ENCODE measurements around the gene C9orf152.
A peak's percentile ranks its signal among the peaks of the same experiment; 100 is the strongest.

GRCh38 chr9:110255463-110256379, 47.8 kb upstream of the C9orf152 start:
- no peak for TF ChIP-seq HMGA1 (CRISPR knock-in tag; conservative IDR thresholded peaks at IDR 0.05)
- TF ChIP-seq KAT7 (CRISPR knock-in tag; IDR thresholded peaks at IDR 0.05; ENCODE audit: borderline replicate concordance): no peak; the same call in none of the 2 replicates
- TF ChIP-seq ZSCAN30 (CRISPR knock-in tag; IDR thresholded peaks at IDR 0.05): no peak
- TF ChIP-seq ATF3 (CRISPR knock-in tag; IDR thresholded peaks at IDR 0.05): no peak
- no peak for TF ChIP-seq PRDM15 (CRISPR knock-in tag; IDR thresholded peaks at IDR 0.05)
- TF ChIP-seq POLR2A (IDR thresholded peaks at IDR 0.05; ENCODE audit: insufficient read depth in 1 of 2, low read depth in 2 of 2, low read length in 2 of 2): peak in 1 of 2 experiments; percentile 26; a peak in 2 of 4 replicates
- no peak for TF ChIP-seq EP300 (IDR thresholded peaks at IDR 0.05; ENCODE audit: low read depth in 2 of 2, low read length in 2 of 2)
- no peak for TF ChIP-seq EP300 (CRISPR knock-in tag; IDR thresholded peaks at IDR 0.05; ENCODE audit: borderline replicate concordance)
- no peak for TF ChIP-seq NFATC3 (CRISPR knock-in tag; IDR thresholded peaks at IDR 0.05)
- TF ChIP-seq AHR (CRISPR knock-in tag; IDR thresholded peaks at IDR 0.05): no peak

All from HepG2 (cell line).